Raji (cell line): Measurements from ENCODE around the gene SMARCC1.

Experiments used
- POLR2A ChIP-seq: IDR thresholded peaks from 2 replicates; pipeline ENCODE4 v1.6.1; 2011; ENCODE audit warnings: low read depth, low read length, control low read depth; ENCODE audit not compliant: insufficient read depth

Gene SMARCC1

GRCh38 chr3:47781685-47782445, at the start of gene SMARCC1:
TSS of gene SMARCC1 (minus strand) at chr3:47781893. CDS start at chr3:47781797, 96 bp downstream.
- peak; percentile 97 for TF ChIP-seq POLR2A

GRCh38 chr3:47825590-47825989, 43.9 kb upstream of the SMARCC1 start:
- TF ChIP-seq POLR2A, result no peak

GRCh38 chr3:47824541-47825473, 43.1 kb upstream of the SMARCC1 start:
- peak; percentile 85 for TF ChIP-seq POLR2A

- no peak for TF ChIP-seq POLR2A
Measured at GRCh38 chr3:47817609-47818008, 35.9 kb upstream of the SMARCC1 start.

DNA sequence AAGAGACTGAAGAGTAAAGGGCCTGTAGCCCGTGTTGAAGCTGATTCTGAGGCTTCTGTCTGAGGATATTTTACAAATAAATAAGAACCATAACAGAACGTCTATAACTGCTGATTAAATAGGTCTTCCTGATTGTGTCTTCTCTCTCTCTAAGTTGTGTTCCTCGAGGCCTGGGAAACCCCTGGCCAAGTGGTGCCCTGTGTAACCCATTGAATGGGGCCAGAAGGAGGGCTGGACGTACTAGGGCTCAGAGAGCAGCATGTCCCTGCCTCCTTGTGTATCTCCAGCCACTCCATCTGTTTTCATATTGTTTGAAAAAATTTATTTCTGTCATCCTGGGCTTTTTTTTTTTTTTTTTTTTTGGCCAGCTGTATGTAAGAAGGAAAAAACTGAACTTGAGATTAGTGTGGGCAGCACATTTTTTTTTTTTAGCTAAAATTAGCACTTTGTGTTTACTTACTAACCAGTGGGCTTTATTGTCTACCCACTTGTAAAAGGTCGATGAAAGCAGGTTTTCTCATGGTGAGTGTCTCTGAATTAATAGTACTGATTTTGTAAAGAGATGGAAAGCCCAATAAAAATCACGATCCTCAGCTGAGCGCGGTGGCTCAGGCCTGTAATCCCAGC, 32.0 kb upstream of the SMARCC1 start:
- no peak for TF ChIP-seq POLR2A

GRCh38 chr3:47804577-47804976, 22.9 kb upstream of the SMARCC1 start:
- TF ChIP-seq POLR2A, result no peak

DNA sequence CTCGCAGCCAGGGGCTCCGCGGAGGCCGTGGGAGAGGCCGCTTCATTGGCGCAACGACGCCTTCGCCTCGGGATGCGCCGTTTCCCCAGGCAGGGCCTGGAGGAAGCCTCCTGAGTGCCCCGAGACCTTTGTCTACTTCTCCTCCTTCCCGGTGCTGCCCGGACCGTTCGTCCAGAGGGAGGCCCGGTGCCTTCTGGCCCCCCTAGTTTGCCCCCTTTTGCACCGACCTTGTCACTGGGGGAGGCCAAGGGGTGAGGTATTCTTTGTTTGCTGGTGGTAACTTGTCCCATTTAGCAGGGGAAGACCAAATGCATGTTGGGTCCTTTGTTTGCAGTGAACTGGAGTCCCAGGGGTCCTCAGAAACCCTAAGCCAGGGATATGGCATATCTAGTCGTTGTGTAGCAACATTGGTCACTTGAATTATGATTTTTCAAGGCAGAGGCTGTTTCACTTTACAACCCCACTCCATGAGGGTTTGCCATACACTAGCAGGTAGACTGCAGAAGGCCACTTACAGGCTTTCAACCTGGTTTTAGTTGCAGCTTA, 21.9 kb upstream of the SMARCC1 start:
- no peak for TF ChIP-seq POLR2A

DNA sequence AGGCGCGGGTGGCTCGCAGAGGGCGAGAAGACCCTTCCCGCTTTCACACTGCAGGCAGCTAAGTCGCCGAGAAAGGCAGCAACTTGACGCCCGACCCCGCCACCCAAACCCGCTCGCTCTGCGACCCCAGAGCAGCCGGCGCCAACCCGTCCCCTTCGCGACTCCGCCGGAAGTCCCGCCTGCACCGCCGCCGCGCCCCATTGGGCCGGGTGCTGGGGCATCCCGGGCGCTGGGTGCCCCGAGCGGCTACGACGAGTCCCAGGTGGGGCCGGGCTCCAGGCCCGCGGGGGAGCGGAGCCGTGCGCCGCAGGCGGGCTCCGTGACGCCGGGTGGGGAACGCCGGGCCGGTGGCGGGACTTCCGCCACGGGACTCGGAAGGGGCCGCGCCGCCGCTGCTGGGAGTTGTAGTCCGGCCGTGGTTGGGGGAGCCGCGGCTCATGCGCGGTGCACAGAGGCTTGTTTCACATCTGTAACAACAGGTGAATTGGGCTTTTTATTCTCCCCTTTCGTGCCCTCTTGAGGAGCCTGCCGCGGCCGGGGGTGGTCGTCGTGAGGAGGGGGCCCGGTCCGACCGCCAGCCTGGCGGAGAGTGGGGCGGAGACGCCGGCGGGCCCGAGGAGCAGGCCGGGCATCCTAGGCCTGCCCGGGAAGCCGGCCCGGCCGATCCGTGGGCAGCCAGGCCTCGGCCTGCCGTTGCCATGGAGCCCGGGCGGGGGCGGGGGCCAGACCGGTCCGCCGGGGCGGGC, 21.2 kb upstream of the SMARCC1 start, which contains the start of gene DHX30:
Gene DHX30, plus strand, starts transcription at position 405 of the 746 bp plus-strand sequence. CDS start 7,546 bp downstream, outside the sequence.
- TF ChIP-seq POLR2A, result peak; percentile 66

DNA sequence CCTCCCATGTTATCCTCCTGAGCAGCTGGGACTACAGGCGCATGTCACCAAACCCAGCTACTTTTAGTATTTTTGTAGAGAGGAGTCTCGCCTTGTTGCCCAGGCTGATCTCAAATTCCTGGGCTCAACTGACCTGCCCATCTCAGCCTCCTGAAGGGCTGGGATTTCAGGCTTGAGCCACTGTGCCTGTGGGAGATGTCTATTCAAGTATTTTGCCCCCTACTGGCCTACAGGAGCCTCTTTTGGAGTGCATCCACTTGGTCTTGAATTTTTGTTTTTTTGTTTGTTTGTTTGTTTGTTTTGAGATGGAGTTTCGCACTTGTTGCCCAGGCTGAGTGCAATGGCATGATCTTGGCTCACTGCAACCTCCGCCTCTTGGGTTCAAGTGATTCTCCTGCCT, 18.0 kb upstream of the SMARCC1 start:
- TF ChIP-seq POLR2A, result no peak

- no peak for TF ChIP-seq POLR2A
Measured at GRCh38 chr3:47794544-47794943, 12.9 kb upstream of the SMARCC1 start.

DNA sequence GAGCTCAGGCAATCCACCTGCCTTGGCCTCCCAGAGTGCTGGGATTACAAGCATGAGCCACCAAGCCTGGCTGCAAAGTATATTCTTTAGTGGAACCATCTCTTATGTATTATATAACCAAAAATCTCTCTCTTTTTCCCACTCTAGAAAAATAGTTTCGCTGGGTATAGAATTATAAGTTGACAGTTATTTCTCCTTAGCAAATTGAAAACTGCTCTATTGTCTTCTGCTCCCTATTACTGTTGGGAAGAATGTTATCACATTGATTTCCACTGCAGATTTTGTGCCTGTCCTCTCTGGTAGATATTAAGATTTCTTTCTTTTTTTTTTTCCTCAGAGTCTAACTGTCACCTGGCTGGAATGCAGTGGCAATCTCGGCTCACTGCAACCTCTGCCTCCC, 11.0 kb upstream of the SMARCC1 start:
- no peak for TF ChIP-seq POLR2A

- TF ChIP-seq POLR2A, result no peak
Measured at GRCh38 chr3:47791193-47791855, 9.6 kb upstream of the SMARCC1 start.

- TF ChIP-seq POLR2A, result no peak
Measured at GRCh38 chr3:47783673-47784072, 2.0 kb upstream of the SMARCC1 start.
